Fibroblast of mammary gland (primary cell): Measurements from ENCODE around the gene CUEDC2.
A peak's percentile ranks its signal among the peaks of the same experiment; 100 is the strongest.

Experiments
- DNase-seq: peaks from one replicate; pipeline ENCODE4 v3.0.0-alpha.2; 2010; ENCODE audit warnings: low read depth
- H3K4me3 ChIP-seq: 2 replicates; pipeline ENCODE4 v1.5.1; 2011; ENCODE audit warnings: low read depth, mild to moderate bottlenecking, low read length, moderate library complexity; ENCODE audit not compliant: control insufficient read depth
- TF ChIP-seq, protein P1 (sequence below): conservative IDR thresholded peaks from 2 replicates; pipeline ENCODE4 v1.5.1; 2011; ENCODE audit warnings: low read depth, low read length, inconsistent platforms; ENCODE audit not compliant: control insufficient read depth, insufficient read depth

CUEDC2 gene

DNA sequence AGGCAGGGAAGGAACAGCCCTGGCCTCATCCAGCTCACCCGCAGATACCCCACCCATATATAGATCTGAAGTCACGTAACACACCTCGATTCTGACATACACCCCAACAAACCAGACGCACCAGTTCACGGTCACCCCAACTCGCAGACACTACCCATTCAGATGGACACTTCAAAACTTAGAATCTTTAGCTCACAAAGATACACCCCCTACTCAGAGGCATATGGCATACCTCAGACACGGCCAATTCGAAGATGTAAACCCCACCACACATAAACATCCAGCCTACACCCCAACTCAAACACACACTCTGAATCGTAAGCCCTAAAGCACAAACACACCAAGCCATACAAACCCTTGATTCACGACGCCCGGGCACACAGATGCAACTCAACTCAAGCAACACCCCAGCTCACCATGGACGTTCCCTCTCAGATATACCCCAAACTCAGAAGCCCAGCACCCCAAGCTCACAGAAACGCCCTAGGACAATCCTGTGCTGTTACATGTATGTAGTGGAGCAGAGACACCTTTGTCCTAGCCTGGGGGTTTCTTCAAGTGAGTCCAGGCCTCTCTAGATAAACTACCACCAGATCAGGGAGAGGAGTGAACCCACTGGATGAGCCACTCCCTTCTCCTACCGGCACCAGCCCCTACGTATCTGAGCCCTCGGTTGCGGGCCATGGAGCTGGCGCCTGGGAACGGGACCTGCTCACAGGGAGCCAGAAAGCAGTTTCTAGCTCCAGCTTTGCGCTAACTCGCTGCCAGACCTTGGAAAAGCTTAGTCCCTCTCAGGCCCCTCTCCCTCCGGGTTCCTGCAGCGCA, 22.6 kb downstream of the CUEDC2 start:
- peak overlapping the region; percentile 31 for H3K4me3 ChIP-seq
- no peak for DNase-seq

DNA sequence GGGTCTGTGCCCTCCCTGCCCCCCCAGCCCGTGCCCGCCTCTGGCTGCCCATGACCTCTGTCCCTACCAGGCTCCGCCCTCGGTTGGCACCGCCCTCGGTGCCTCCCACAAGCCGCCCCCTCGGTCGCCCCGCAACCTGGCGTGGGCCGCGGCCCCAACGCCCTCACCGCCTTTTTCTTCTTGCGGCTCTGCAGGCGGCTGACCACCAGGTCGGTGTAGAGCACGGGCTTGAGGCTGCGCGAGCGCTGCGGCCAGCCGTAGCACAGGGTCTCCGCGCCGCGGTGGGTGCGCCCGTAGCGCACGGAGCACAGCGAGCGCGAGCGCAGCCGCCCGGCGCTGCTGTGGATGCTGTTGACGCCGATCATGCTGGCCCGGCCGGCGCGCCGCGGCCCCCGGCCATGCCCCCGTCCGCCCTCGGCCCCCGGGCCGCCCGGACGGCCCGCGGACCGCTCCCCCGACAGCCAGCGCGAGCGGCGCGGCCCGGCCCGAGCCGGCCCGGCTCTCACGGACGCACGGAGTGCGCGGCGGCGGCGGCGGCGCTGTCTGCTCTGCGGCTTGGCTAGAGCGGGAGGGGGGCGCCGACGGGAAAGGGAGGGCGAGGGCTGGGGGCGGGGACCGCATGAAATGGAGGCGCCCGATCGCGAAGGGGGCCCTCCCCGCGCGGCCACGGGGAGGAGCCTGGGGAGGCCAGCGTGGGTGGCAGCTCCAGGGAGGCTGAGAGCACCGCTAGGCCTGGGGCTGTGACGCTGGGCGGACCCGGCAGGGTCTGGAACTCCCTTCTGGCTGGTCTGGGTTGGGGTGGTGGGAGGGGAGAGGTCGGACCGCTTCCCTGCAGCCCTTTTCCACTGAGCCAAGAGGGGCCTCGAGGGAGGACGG, 23.4 kb downstream of the CUEDC2 start:
- TF ChIP-seq, protein P1, sequence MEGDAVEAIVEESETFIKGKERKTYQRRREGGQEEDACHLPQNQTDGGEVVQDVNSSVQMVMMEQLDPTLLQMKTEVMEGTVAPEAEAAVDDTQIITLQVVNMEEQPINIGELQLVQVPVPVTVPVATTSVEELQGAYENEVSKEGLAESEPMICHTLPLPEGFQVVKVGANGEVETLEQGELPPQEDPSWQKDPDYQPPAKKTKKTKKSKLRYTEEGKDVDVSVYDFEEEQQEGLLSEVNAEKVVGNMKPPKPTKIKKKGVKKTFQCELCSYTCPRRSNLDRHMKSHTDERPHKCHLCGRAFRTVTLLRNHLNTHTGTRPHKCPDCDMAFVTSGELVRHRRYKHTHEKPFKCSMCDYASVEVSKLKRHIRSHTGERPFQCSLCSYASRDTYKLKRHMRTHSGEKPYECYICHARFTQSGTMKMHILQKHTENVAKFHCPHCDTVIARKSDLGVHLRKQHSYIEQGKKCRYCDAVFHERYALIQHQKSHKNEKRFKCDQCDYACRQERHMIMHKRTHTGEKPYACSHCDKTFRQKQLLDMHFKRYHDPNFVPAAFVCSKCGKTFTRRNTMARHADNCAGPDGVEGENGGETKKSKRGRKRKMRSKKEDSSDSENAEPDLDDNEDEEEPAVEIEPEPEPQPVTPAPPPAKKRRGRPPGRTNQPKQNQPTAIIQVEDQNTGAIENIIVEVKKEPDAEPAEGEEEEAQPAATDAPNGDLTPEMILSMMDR = no peak
- peak overlapping the region; percentile 35 for H3K4me3 ChIP-seq
- DNase-seq = no peak

More for the DNA sequence above, 22.6 kb downstream of the CUEDC2 start:
- TF ChIP-seq, protein P1 = no peak

DNA sequence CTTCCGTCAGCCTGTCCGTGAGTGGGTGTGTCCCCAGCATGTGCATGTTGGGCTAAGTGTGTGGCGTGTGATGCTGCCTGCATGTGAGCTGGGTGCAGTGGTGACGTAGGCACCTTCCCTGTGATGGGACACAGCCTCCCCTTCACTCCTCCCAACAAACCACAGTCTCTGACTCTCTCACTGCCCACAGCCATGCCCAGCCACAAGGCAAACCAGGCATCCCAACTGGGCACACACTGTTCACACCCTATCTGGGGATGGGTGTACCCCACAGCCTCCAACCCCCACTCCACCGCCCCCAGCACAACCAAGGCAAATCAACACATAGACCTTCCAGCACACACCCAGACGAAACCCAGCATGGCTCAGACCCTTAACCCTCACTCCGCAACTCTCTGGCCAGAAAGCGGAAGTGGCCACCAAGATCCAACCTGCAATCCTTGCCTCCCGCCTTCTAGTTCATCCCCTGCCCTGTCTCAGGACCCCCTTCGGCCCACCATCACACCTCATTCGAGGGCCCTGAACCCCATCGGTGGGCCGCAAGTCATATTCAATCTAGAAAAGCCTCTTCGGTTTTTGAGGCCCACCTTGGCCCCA, 24.1 kb downstream of the CUEDC2 start:
- TF ChIP-seq, protein P1 = no peak
- H3K4me3 ChIP-seq = peak overlapping the region; percentile 35
- peak; percentile 43 for DNase-seq

DNA sequence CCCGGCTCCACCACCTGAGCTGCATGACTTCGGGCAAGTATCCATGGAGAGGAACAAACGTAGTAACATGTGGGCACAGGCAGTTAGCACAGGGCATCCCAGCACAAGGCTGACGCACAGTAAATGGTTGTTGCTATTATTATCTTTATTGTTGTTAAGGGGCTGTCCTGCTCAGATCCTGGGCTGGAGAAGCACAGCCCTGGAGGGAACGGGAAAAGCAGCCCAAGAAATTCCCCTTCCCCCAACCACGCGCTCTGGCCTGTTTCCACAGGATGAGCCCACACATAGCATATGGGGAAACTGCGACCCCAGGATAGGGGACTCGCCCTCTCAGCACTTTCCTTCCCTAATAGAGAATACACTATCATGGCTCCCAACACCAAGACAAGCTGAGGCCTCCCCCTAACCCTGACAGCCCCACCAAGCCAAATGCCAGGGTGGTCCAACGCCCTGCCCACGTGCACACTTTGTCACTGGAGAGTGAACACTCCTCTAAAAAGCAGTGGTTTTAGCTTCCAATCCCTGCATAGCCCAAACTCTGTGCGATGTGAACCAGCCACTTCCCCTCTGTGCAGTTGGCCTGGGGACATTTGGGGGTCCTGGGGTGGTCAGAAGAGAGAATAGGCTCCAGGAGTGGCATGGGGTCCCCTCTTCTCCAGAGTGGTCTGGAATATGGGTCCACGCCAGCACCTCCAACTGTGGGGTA, 24.8 kb downstream of the CUEDC2 start:
- H3K4me3 ChIP-seq = no peak overlapping the region

DNA sequence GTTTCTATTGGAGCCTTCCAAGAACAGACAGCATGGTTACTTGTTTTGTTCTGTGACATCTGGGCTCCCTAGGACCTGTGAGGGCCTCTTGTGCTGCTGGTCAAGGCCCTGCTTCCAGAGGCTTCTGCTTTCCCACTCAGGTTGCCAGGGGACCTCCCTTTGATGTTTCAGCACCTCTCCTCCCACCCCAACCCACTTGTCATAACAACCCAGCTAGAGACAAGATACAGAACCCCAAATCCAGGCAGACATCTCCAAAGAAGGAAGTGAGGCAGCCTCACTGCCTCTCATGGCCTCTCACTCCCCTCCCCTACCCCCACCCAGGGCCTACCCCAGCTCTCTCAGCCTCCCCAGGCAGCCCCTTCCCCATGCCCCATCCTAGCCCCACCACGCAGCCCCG, 25.6 kb downstream of the CUEDC2 start:
- DNase-seq = no peak
- H3K4me3 ChIP-seq = no peak overlapping the region
- TF ChIP-seq, protein P1 = no peak

More for the DNA sequence above, 24.8 kb downstream of the CUEDC2 start:
- TF ChIP-seq, protein P1 = no peak
- DNase-seq = no peak

DNA sequence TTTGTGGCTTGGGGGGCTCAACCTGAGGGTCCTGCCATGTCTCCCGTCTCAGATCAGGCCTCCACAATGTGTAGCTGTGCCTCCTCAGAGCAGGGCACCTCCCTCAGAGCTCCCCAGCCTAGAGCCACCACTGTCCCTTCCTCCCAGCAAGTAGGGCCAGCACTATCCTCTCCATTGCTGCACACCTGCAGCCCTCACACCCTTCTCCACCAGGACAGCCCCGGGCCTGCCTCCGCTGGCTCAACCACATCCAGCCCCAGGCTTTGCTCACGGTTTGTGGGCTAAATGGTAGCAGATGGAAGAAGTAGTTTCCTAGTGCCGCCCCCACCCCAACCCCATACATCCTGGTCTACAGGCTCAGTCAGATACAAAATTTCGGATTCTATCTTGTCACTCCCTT, 26.7 kb downstream of the CUEDC2 start:
- H3K4me3 ChIP-seq = no peak overlapping the region
- DNase-seq = no peak
- TF ChIP-seq, protein P1 = no peak
